K562 (cell line): ENCODE data around the gene FAM219B. TPM values are rescaled to one million over a fixed set of nuclear protein-coding genes. Genes with fewer than 3 reads are reported as not detected.

Experiments used
- ATAC-seq: fragments of 200-7000 bp; cut with Tn5 transposase; 3 replicates; pipeline ENCODE4 v1.9.1; 2020; ENCODE audit warnings: moderate library complexity
- BruUV-seq: library from RNA; stranded (reverse); fragments of 400-500 nt; replicated peaks from 2 replicates; lab custom pipeline; 2021; lab: Mats Ljungman, UMichigan
- CTCF ChIA-PET: fragments of 300-600 bp; formaldehyde crosslinking; extraction: SDS; loops from one replicate; lab custom pipeline; 2021; ENCODE audit warnings: low intra/inter-chr PET ratio; lab: Yijun Ruan, JAX
- POLR2A ChIA-PET: fragments of 300-600, 350-650 bp; sonication (Branson Sonifier 250); formaldehyde crosslinking; extraction: SDS; loops from one replicate; lab custom pipeline; 2021; ENCODE audit warnings: antibody characterized with exemption, inconsistent platforms; lab: Yijun Ruan, JAX
- DNase-seq, 4 experiments: peaks; one replicate each; pipeline versions ENCODE4 v3.0.0 to v3.0.0-alpha.2; 2011 to 2018; ENCODE audit warnings: low spot score in 3 of 4, mixed read lengths in 3 of 4; ENCODE audit errors: extremely low read depth in 1 of 4
- FAIRE-seq: peaks from 2 replicates; lab custom pipeline; 2011; peaks lifted over from hg19 to GRCh38; lab: Jason Lieb, UNC
- H2AFZ ChIP-seq: 2 replicates; pipeline ENCODE4 v1.6.0; 2011; ENCODE audit warnings: low read depth, low read length, control low read depth, inconsistent platforms
- H3K27ac ChIP-seq: fragments of 200-600 bp; 3 replicates; pipeline ENCODE4 v1.8.0; 2011; ENCODE audit warnings: low read depth, mild to moderate bottlenecking, control low read depth, inconsistent platforms, low read length, moderate library complexity, mixed read lengths; ENCODE audit errors: extremely low read depth
- H3K27me3 ChIP-seq, 2 experiments: fragments of 300-600 bp in 1 of 2; 2 replicates in 1 of 2; 3 replicates in 1 of 2; pipeline versions ENCODE4 v1.6.0 to v1.8.0; 2011; ENCODE audit warnings: inconsistent platforms in 2 of 2, low read length in 2 of 2, mild to moderate bottlenecking in 1 of 2, mixed read lengths in 1 of 2, moderate library complexity in 1 of 2; ENCODE audit not compliant: control insufficient read depth in 2 of 2, insufficient read depth in 2 of 2
- H3K36me3 ChIP-seq: fragments of 300-600 bp; 3 replicates; pipeline ENCODE4 v1.8.0; 2011; ENCODE audit warnings: mild to moderate bottlenecking, low read length, inconsistent platforms; ENCODE audit not compliant: control insufficient read depth, insufficient read depth
- H3K4me1 ChIP-seq, 2 experiments: fragments of 200-600 bp in 1 of 2; replicated peaks in 1 of 2; 2 replicates in 1 of 2; 3 replicates in 1 of 2; pipeline versions ENCODE4 v1.5.1 to v1.8.0; 2011; ENCODE audit warnings: inconsistent platforms in 2 of 2, low read length in 2 of 2, mild to moderate bottlenecking in 1 of 2, mixed read lengths in 1 of 2, moderate library complexity in 1 of 2; ENCODE audit not compliant: control insufficient read depth in 2 of 2, insufficient read depth in 2 of 2
- H3K4me2 ChIP-seq: 2 replicates; pipeline ENCODE4 v1.6.1; 2011; ENCODE audit warnings: low read length, control low read depth, inconsistent platforms, mixed read lengths; ENCODE audit not compliant: insufficient read depth
- H3K4me3 ChIP-seq: fragments of 200-600 bp; sonication (generic), shearing (Covaris generic); 2 replicates; pipeline ENCODE4 v1.5.1; 2016; ENCODE audit warnings: control low read depth, inconsistent platforms
- H3K79me2 ChIP-seq: fragments of 200-600 bp; 3 replicates; pipeline ENCODE4 v1.8.0; 2011; ENCODE audit warnings: low read length, inconsistent platforms; ENCODE audit not compliant: control insufficient read depth, insufficient read depth
- H3K9ac ChIP-seq, 2 experiments: 2 replicates each; pipeline versions ENCODE4 v1.6.0 to v1.6.1; 2011; ENCODE audit warnings: low read depth in 2 of 2, low read length in 2 of 2, control low read depth in 1 of 2, inconsistent platforms in 1 of 2, mild to moderate bottlenecking in 1 of 2, mixed read lengths in 1 of 2; ENCODE audit not compliant: insufficient read depth in 1 of 2
- H3K9me1 ChIP-seq: one replicate; pipeline ENCODE4 v1.6.0; 2011; ENCODE audit warnings: inconsistent platforms, mild to moderate bottlenecking, low read length, moderate library complexity; ENCODE audit not compliant: control insufficient read depth, insufficient read depth
- H3K9me3 ChIP-seq: replicated peaks from 2 replicates; pipeline ENCODE4 v1.5.1; 2011; ENCODE audit warnings: low read depth, low read length, inconsistent platforms; ENCODE audit not compliant: control insufficient read depth, insufficient read depth
- H4K20me1 ChIP-seq: replicated peaks from 2 replicates; pipeline ENCODE4 v1.6.1; 2011; ENCODE audit warnings: low read length, inconsistent platforms, mixed read lengths; ENCODE audit not compliant: control insufficient read depth, insufficient read depth
- BRCA1 ChIP-seq, 2 experiments: fragments of 450-650 bp in 1 of 2; sonication (generic) in 1 of 2; formaldehyde crosslinking in 1 of 2; IDR thresholded peaks; 2 replicates each; pipeline versions ENCODE4 v1.5.0 to v1.6.1; 2017 to 2020; ENCODE audit warnings: mild to moderate bottlenecking in 1 of 2, missing genetic modification reagents in 1 of 2
- CREB1 ChIP-seq, 2 experiments: sonication (generic) in 1 of 2; formaldehyde crosslinking in 1 of 2; IDR thresholded peaks; 2 replicates each; pipeline versions ENCODE4 v1.6.1 to v1.8.0; 2012 to 2022; ENCODE audit warnings: inconsistent platforms in 1 of 2, mild to moderate bottlenecking in 1 of 2, missing genetic modification reagents in 1 of 2, moderate library complexity in 1 of 2
- E2F8 ChIP-seq: fragments of 450-650 bp; IDR thresholded peaks from 2 replicates; pipeline ENCODE4 v1.7.1; 2018; ENCODE audit warnings: mild to moderate bottlenecking, low read depth; ENCODE audit not compliant: partially characterized antibody
- ELF2 ChIP-seq: fragments of 250-450 bp; sonication (Bioruptor Pico); IDR thresholded peaks from 2 replicates; pipeline ENCODE4 v1.5.0; 2021; ENCODE audit warnings: mild to moderate bottlenecking
- KLF13 ChIP-seq: fragments of 450-650 bp; IDR thresholded peaks from 2 replicates; pipeline ENCODE4 v1.6.1; 2016; ENCODE audit warnings: missing genetic modification characterization, low read depth, mild to moderate bottlenecking, missing compliant biosample characterization, moderate library complexity, borderline replicate concordance
- MCM2 ChIP-seq: fragments of 450-650 bp; IDR thresholded peaks from 2 replicates; pipeline ENCODE4 v1.6.1; 2017; ENCODE audit warnings: low read depth, mild to moderate bottlenecking
- MED1 ChIP-seq: sonication (generic); formaldehyde crosslinking; IDR thresholded peaks from 2 replicates; pipeline ENCODE4 v1.8.1; 2023; ENCODE audit warnings: missing genetic modification reagents, borderline replicate concordance
- NFE2L1 ChIP-seq: fragments of 450-650 bp; IDR thresholded peaks from 2 replicates; pipeline ENCODE4 v1.6.1; 2016; ENCODE audit warnings: missing genetic modification characterization, low read depth, mild to moderate bottlenecking, missing compliant biosample characterization, moderate library complexity, borderline replicate concordance
- PCBP2 ChIP-seq: fragments of 200-400 bp; formaldehyde crosslinking; IDR thresholded peaks from 2 replicates; pipeline ENCODE4 v1.6.1; 2018; ENCODE audit warnings: low read length, low read depth, mild to moderate bottlenecking, moderate library complexity; ENCODE audit not compliant: poor library complexity, severe bottlenecking
- RBM17 ChIP-seq: fragments of 200-400 bp; formaldehyde crosslinking; IDR thresholded peaks from 2 replicates; pipeline ENCODE4 v1.6.1; 2017; ENCODE audit warnings: low read depth, mild to moderate bottlenecking, low read length, borderline replicate concordance
- SMARCA5 ChIP-seq: fragments of 450-650 bp; IDR thresholded peaks from 2 replicates; pipeline ENCODE4 v1.6.1; 2016
- TRIM28 ChIP-seq: fragments of 450-650 bp; IDR thresholded peaks from 2 replicates; pipeline ENCODE4 v1.6.1; 2017
- U2AF1 ChIP-seq: fragments of 200-400 bp; formaldehyde crosslinking; optimal IDR thresholded peaks from 2 replicates; pipeline ENCODE3; 2017; ENCODE audit warnings: mild to moderate bottlenecking, low read depth, low read length, moderate library complexity
- ZFP91 ChIP-seq: sonication (generic); formaldehyde crosslinking; IDR thresholded peaks from 2 replicates; pipeline ENCODE4 v1.8.0; 2022; ENCODE audit warnings: mild to moderate bottlenecking, missing genetic modification reagents
- ZNF274 ChIP-seq: IDR thresholded peaks from 2 replicates; pipeline ENCODE4 v1.6.1; 2011; ENCODE audit warnings: low read depth, mild to moderate bottlenecking, low read length, moderate library complexity, borderline replicate concordance
- ZNF589 ChIP-seq: fragments of 200-800 bp; sonication (Bioruptor generic); IDR thresholded peaks from 2 replicates; pipeline ENCODE4 v1.6.1; 2016; ENCODE audit warnings: low read depth, missing genetic modification characterization, missing compliant biosample characterization
- WGBS: fragments of 100-300 bp; shearing (Covaris generic); methylation state at CpG from one replicate; pipeline ENCODE4 v1.1.6; 2016; ENCODE audit warnings: low coverage, mixed read lengths; ENCODE audit not compliant: insufficient coverage; ENCODE audit errors: missing lambda C conversion rate; 5-methylcytosine and 5-hydroxymethylcytosine counted together
- in situ Hi-C: fragments of 300-500 bp; cut with MboI; formaldehyde crosslinking; loops from 4 replicates; pipeline ENCODE4 v1.15.0; 2018; ENCODE audit warnings: inconsistent platforms, mixed read lengths
- intact Hi-C: fragments of 100-400 bp; cut with micrococcal nuclease; formaldehyde crosslinking; loops from 2 replicates; pipeline ENCODE4 v1.14.2; 2022
- polyA plus RNA-seq, 8 experiments: library from polyadenylated mRNA; depleted of rRNA in 4 of 8; stranded (reverse) in 5 of 8; unstranded in 3 of 8; fragments of >200 nt; fragmentation: Nextera tagmentation in 2 of 8; fragmentation: Illumina TruSeq in 1 of 8; extraction: Ambion mirVana in 2 of 8; extraction: Trizol in 1 of 8; gene quantifications; 2 replicates each; pipeline versions ENCODE4 v1.2.1 to v1.2.3, GENCODE V29; 2011 to 2014; ENCODE audit warnings: inconsistent platforms in 1 of 8, missing spikeins in 1 of 8
- total RNA-seq, 7 experiments: library from RNA; depleted of rRNA in 6 of 7; stranded (reverse); fragments of >200 nt in 6 of 7; fragmentation: Illumina TruSeq in 2 of 7; extraction: Trizol in 2 of 7; gene quantifications; 2 replicates each; pipeline versions ENCODE4 v1.2.1 to v1.2.3, GENCODE V29; 2011 to 2021; ENCODE audit warnings: low replicate concordance in 1 of 7
- TF ChIP-seq, protein P1 (sequence below): sonication (generic); formaldehyde crosslinking; IDR thresholded peaks from 2 replicates; pipeline ENCODE4 v1.9.0; 2022; ENCODE audit warnings: mild to moderate bottlenecking, missing genetic modification reagents

Gene FAM219B
- total and polyA plus RNA-seq, 9 of the 15 experiments (the other 6 are each of a cell fraction or from before 2014, with no cell fraction given): 6.8 to 50.4 (median 29.4) TPM

DNA sequence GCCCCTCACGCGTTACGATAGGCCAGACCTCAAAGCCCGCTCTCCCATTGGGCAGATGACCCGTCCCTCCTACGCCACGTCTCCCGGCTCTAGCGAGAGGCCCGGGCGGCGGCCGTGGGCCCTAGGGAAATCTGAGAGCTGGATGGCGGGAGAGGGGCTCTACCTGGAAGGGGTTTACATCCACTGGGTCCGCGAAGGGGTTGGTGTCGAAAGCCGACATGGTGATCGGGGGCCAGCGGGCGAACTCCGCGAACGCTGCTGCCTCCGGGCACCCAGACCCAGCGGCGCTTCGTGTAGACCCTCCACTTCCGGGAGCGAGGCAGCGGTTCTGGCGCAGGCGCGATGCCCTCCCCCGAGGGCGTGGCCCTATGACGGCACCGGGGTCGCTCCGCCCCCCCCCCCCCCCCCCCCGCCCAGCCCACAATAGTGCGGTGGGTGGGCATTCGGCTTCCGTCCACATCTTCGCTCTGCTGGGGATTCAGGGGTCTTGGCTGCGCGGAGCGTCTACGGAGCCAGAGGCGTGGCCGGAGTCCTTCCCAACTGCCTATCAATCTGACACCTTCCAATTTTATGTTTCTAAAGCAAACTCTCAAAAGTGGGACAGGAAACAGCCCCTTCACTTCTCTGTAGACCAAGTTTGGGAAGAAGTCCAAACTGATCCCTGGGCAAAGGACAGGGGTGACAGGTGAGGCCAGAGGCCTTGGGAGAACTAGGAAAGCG, 33.5 kb downstream of the FAM219B start, which contains the start of gene SCAMP2:
SCAMP2 (minus strand) TSS at position 330 of the 720 bp plus-strand sequence; CDS start at position 220, 110 bp downstream.
- Histone ChIP-seq H3K9me3 (no peaks in the 10 kb centered on the region; the same call in 1 of the 2 replicates), H3K9me1 (no peaks in the 10 kb centered on the region), H3K4me3 (peak within 1 kb of the TSS; percentile 76), H3K4me2 (peak within 1 kb of the TSS; percentile 99), H3K79me2 (peaks cover 45% of the 10 kb centered on the region), H2AFZ (peak within 1 kb of the TSS; percentile 98), H3K27me3 (no peaks in the 10 kb centered on the region), H3K27ac (peak within 1 kb of the TSS; percentile 93), H3K36me3 (peaks cover 24% of the 10 kb centered on the region), H3K9ac (peak within 1 kb of the TSS; percentile 93 to 99), H4K20me1 (peaks cover 10% of the 10 kb centered on the region; the same call in 1 of the 2 replicates), H3K4me1 (peaks cover 17 to 19% of the 10 kb centered on the region in 2 experiments; a peak in 4 of 5 replicates)
- FAIRE-seq (peak; percentile 85), DNase-seq (peak; percentile 95 to 98 (median 96)), ATAC-seq (peak; percentile 100)
- POLR2A ChIA-PET: interaction anchor here (1.1 to 1.5 kb wide), 2 partner anchors 10 to 33 kb away, joined by 4 to 5 read pairs; no protein-coding TSS in a partner anchor
- under 1% methylated on average over 26 of the region's 52 CpGs for WGBS
- intact Hi-C loops: no loop called here
- in situ Hi-C loops: no loop called here
- no TSS peak for BruUV-seq
- CTCF ChIA-PET: no interaction called here
- TF ChIP-seq NFE2L1 (tag) (no peak), RBM17 (no peak), MCM2 (no peak), ZNF589 (CRISPR knock-in tag) (no peak), KLF13 (tag) (no peak), SMARCA5 (no peak), TRIM28 (no peak), MED1 (CRISPR knock-in tag) (no peak), ELF2 (CRISPR knock-in tag) (peak; percentile 95), PCBP2 (no peak), U2AF1 (no peak), ZNF274 (no peak), CREB1 (IDR thresholded peaks at IDR 0.05) (peak; percentile 66), CREB1 (CRISPR knock-in tag; IDR thresholded peaks at IDR 0.05) (peak; percentile 84), ZFP91 (no peak), BRCA1 (IDR thresholded peaks at IDR 0.05) (no peak), BRCA1 (CRISPR knock-in tag; IDR thresholded peaks at IDR 0.05) (no peak), E2F8 (peak; percentile 72)
- TF ChIP-seq, protein P1, sequence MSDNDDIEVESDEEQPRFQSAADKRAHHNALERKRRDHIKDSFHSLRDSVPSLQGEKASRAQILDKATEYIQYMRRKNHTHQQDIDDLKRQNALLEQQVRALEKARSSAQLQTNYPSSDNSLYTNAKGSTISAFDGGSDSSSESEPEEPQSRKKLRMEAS (CRISPR knock-in tag): peak; percentile 59; the same call in 1 of the 2 replicates
